SW 1271 (cell line): ENCODE results near the gene ASTL.
"Not testable (repeated sequence)": the region's sequence is repeated elsewhere in the genome, so short reads cannot be mapped to it uniquely, and the experiment has no call there.

ENCODE experiments used
- DNase-seq, 2 experiments: peaks; one replicate each; lab custom pipeline; 2025; lab: John Stamatoyannopoulos, UW

The ASTL gene

GRCh38 chr2:96138179-96139145 is at the start of gene ASTL:
Gene ASTL (minus strand): TSS chr2:96138502. CDS start chr2:96138436, 66 bp downstream.
- DNase-seq = no peak

- DNase-seq = no peak
Observed at GRCh38 chr2:96186562-96186961, 48.3 kb upstream of the ASTL start.

- DNase-seq = no peak
Observed at GRCh38 chr2:96185516-96185915, 47.2 kb upstream of the ASTL start.

GRCh38 chr2:96184989-96185388 is 46.7 kb upstream of the ASTL start:
- DNase-seq = no peak

- no peak for DNase-seq
Observed at GRCh38 chr2:96184188-96184587, 45.9 kb upstream of the ASTL start.

GRCh38 chr2:96181529-96181928 is 43.2 kb upstream of the ASTL start:
- no peak for DNase-seq

GRCh38 chr2:96180521-96180920 is 42.2 kb upstream of the ASTL start:
- no peak for DNase-seq

GRCh38 chr2:96180002-96180401 is 41.7 kb upstream of the ASTL start:
- DNase-seq = no peak

GRCh38 chr2:96176661-96177060 is 38.4 kb upstream of the ASTL start:
- no peak for DNase-seq

- DNase-seq = no peak
Observed at GRCh38 chr2:96175951-96176350, 37.6 kb upstream of the ASTL start.

GRCh38 chr2:96174251-96175144 is 36.2 kb upstream of the ASTL start:
- DNase-seq = peak in 1 of 2 experiments; percentile 50

- no peak for DNase-seq
Observed at GRCh38 chr2:96171831-96172230, 33.5 kb upstream of the ASTL start.

GRCh38 chr2:96170626-96171025 is 32.3 kb upstream of the ASTL start:
- no peak for DNase-seq

GRCh38 chr2:96169868-96170507 is 31.7 kb upstream of the ASTL start:
- no peak for DNase-seq

- no peak for DNase-seq
Observed at GRCh38 chr2:96167407-96168013, 29.2 kb upstream of the ASTL start.

- DNase-seq = no peak
Observed at GRCh38 chr2:96164459-96165184, 26.3 kb upstream of the ASTL start.

- no peak for DNase-seq
Observed at GRCh38 chr2:96163768-96164429, 25.6 kb upstream of the ASTL start.

- no peak for DNase-seq
Observed at GRCh38 chr2:96163415-96163767, 25.1 kb upstream of the ASTL start.

GRCh38 chr2:96161898-96162297 is 23.6 kb upstream of the ASTL start:
- DNase-seq = no peak

- not testable (repeated sequence) for DNase-seq
Observed at GRCh38 chr2:96160366-96160765, 22.1 kb upstream of the ASTL start.
